Thymus (tissue), 11 donors: ENCODE data around the gene AKAP13. TPM values are rescaled to one million over a fixed set of nuclear protein-coding genes. Genes with fewer than 3 reads are reported as not detected.

Experiments
- DNase-seq, 9 donors: peaks; one replicate each; pipeline ENCODE4 v3.0.0-alpha.2; 2013; ENCODE audit warnings: low spot score in 9 of 9, low read depth in 6 of 9, missing footprints in 1 of 9
- H3K27ac ChIP-seq, 2 donors: one replicate each; pipeline ENCODE4 v1.5.1; 2013; ENCODE audit warnings: control low read depth in 1 of 2, low read depth in 1 of 2, low read length in 1 of 2, mild to moderate bottlenecking in 1 of 2, moderate library complexity in 1 of 2
- H3K27me3 ChIP-seq, 2 donors: one replicate each; pipeline ENCODE4 v1.5.1; 2013; ENCODE audit warnings: low read length in 1 of 2; ENCODE audit not compliant: control insufficient read depth in 2 of 2, insufficient read depth in 1 of 2
- H3K36me3 ChIP-seq, 2 donors: one replicate each; pipeline ENCODE4 v1.5.1; 2013; ENCODE audit warnings: low read length in 1 of 2, mild to moderate bottlenecking in 1 of 2, moderate library complexity in 1 of 2; ENCODE audit not compliant: control insufficient read depth in 2 of 2, insufficient read depth in 2 of 2
- H3K4me1 ChIP-seq, 2 donors: one replicate each; pipeline ENCODE4 v1.5.1; 2013; ENCODE audit warnings: low read length in 2 of 2; ENCODE audit not compliant: control insufficient read depth in 2 of 2, insufficient read depth in 2 of 2
- H3K4me3 ChIP-seq, 2 donors: one replicate each; pipeline ENCODE4 v1.5.1; 2013; ENCODE audit warnings: low read length in 2 of 2, control low read depth in 1 of 2, mild to moderate bottlenecking in 1 of 2
- H3K9me3 ChIP-seq, 2 donors: one replicate each; pipeline ENCODE4 v1.5.1; 2013; ENCODE audit warnings: low read length in 1 of 2, mild to moderate bottlenecking in 1 of 2; ENCODE audit not compliant: control insufficient read depth in 2 of 2, insufficient read depth in 1 of 2
- WGBS: extraction: QIAGEN DNeasy Blood & Tissue Kit; methylation state at CpG from one replicate; pipeline ENCODE4 v1.1.7; 2013; 5-methylcytosine and 5-hydroxymethylcytosine counted together
- polyA plus RNA-seq: library from polyadenylated mRNA; stranded (reverse); fragments of 200-250 nt; gene quantifications from one replicate; pipeline ENCODE4 v1.2.3, GENCODE V29; 2013
- total RNA-seq: library from RNA; stranded (reverse); fragments of 120-200 nt; gene quantifications from one replicate; pipeline ENCODE4 v1.2.4, GENCODE V29; 2013
- donor health status: healthy.

Gene AKAP13
- total and polyA plus RNA-seq, 2 donors = 49.8 to 63.8 TPM

DNA sequence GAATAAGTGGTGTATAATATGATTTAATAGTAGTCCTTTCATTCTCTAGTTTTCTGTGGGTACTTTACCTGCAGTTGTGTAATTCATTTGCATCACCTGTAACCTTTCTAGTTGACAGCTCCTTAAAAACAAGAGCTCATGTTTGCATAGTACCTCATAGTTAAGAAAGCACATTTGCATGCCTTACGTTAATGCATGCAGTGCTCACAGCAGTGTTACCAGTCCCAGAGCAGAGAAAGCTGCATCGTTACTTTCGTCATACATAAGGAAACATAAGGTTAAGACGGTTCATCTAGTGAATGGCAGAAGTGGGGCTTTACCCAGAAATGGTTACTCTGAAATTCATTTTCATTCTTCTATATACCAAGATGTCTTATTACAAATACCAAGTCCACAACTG, 111.3 kb downstream of the AKAP13 start:
- DNase-seq = no peak
- H3K36me3 ChIP-seq = peaks cover 0 to 5% of the 10 kb centered on the region in 2 donors
- no peaks in the 10 kb centered on the region for H3K4me1 ChIP-seq
- no peaks in the 10 kb centered on the region for H3K27me3 ChIP-seq
- no peak overlapping the region for H3K4me3 ChIP-seq
- WGBS = 96% methylated on average over 4 of the region's 4 CpGs
- no peak overlapping the region for H3K27ac ChIP-seq
- H3K9me3 ChIP-seq = no peaks in the 10 kb centered on the region

DNA sequence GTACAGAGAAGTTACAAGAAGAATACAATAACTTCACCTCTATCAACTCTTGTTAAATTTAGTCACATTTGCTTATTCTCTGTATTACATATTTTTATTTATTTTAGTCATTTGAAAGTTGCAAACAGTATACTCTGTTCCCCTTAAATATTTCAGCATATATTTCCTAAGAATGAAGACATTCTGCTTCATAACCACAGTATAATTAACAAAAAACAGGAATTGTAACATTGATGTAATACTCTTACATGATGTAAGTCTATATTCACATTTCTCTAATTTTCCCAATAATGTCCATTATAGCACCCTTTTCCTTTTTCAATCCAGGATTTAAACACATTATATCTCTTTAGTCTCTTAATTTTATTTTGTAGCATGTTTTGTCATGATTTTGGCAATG, 112.0 kb downstream of the AKAP13 start:
- no peaks in the 10 kb centered on the region for H3K4me1 ChIP-seq

DNA sequence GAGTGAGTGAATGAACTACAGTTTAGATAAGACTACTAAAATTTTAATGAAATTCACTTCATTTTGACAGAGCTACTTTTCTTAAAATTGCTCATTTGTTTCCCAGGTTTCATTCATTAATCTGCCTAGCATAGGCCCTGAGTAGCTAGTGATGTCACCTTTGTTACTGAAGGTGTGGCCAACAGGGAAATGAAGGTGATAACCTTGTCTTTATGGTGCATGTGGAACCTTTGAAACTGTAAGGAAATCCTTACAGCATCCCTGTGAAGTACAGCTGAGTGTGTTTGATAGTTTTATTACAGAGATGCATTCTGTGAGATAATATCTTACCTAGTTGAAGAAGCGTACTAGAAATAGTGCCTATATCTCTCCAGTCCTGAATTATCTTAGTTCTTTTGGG, 112.9 kb downstream of the AKAP13 start:
- no peak for DNase-seq
- no peaks in the 10 kb centered on the region for H3K36me3 ChIP-seq
- no peaks in the 10 kb centered on the region for H3K27me3 ChIP-seq
- no peaks in the 10 kb centered on the region for H3K9me3 ChIP-seq
- no peak overlapping the region for H3K27ac ChIP-seq
- no peak overlapping the region for H3K4me3 ChIP-seq
- no peaks in the 10 kb centered on the region for H3K4me1 ChIP-seq
- 75% methylated on average over 1 of the region's 1 CpG for WGBS

More for the DNA sequence above, 112.0 kb downstream of the AKAP13 start:
- no peak for DNase-seq
- Histone ChIP-seq H3K27me3 (no peaks in the 10 kb centered on the region), H3K36me3 (peaks cover 0 to 5% of the 10 kb centered on the region in 2 donors), H3K4me3 (no peak overlapping the region), H3K9me3 (no peaks in the 10 kb centered on the region), H3K27ac (no peak overlapping the region)

DNA sequence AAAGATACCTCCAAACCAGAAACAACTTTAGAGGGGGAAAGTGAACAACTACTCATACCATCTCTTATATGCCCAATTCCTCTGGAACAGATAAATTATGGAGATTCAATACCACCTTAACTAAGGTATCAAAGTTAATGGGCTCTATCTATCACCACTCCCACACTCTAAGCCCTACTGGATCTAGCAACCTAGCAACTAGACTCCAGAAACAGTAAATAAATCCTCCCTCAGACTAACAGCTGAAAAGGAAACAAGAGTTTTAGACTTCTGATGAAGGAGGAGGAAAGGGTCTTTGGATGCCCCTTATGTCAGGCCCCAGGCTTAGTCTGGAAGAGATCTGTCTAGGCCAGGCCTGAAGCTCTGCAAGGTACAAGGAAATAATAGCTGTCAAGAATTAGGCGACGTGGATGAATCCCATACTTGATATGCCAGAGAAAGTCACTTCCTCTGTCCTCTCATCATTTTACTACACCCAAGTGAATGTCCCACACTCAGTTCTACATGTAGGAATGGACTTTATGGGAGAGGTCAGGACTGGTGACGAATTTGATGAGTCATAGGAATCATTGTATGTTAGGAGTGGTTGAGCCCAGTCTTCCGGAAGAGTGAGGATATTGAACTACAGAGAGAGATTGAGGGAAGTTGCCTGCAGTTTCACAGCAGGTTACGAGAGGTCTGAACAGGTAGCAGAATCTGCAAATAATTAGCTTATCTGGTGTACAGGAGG, 113.8 kb downstream of the AKAP13 start:
- no peak for DNase-seq
- no peak overlapping the region for H3K4me3 ChIP-seq
- H3K27ac ChIP-seq = no peak overlapping the region
- no peaks in the 10 kb centered on the region for H3K9me3 ChIP-seq
- no peaks in the 10 kb centered on the region for H3K27me3 ChIP-seq
- H3K36me3 ChIP-seq = no peaks in the 10 kb centered on the region
- 97% methylated on average over 5 of the region's 5 CpGs for WGBS
- no peaks in the 10 kb centered on the region for H3K4me1 ChIP-seq

DNA sequence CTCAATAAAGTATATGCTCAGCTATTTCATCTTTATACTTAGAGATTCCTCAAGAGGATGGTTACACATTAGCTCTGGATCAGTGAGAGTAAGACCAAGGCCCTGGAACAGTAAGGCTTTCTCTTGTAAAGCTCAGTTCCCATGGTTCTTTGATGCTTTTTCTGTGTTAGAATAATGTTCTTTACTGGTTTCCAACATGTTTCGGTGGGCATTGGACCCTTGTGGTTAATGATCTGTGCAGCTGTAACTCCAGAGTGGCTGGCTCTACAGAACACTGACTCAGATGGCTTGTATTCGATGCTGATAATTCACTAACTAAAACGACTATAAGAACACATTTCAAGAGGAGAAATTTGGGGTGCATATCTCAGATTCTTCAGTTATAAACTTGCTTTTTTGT, 114.7 kb downstream of the AKAP13 start:
- H3K27ac ChIP-seq = no peak overlapping the region

DNA sequence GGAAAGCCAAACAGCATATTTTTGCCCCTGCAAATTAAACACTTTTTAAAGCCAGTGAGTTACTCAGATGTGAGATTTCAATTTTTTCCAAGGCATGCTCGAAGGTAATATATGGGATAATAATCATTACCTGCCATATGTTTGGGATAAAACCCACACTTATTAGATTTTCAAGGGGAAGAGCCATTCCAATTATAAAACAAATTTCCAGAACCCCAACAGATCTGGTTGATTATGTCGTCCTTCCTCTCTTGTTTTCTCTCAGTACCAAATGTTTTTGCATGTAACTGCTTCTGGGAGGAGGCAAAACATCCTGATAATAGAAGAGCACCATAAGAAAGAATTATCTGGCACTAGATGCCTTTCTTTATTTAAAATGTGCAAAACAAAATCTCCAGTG, 115.1 kb downstream of the AKAP13 start:
- H3K27me3 ChIP-seq = no peaks in the 10 kb centered on the region
- WGBS = 96% methylated on average over 2 of the region's 2 CpGs
- no peak for DNase-seq
- H3K27ac ChIP-seq = no peak overlapping the region
- no peaks in the 10 kb centered on the region for H3K4me1 ChIP-seq
- no peaks in the 10 kb centered on the region for H3K36me3 ChIP-seq
- no peaks in the 10 kb centered on the region for H3K9me3 ChIP-seq
- H3K4me3 ChIP-seq = no peak overlapping the region

More for the DNA sequence above, 114.7 kb downstream of the AKAP13 start:
- Histone ChIP-seq H3K36me3 (no peaks in the 10 kb centered on the region), H3K27me3 (no peaks in the 10 kb centered on the region), H3K4me1 (no peaks in the 10 kb centered on the region), H3K9me3 (no peaks in the 10 kb centered on the region), H3K4me3 (no peak overlapping the region)
- 93% methylated on average over 3 of the region's 3 CpGs for WGBS
- DNase-seq = no peak

DNA sequence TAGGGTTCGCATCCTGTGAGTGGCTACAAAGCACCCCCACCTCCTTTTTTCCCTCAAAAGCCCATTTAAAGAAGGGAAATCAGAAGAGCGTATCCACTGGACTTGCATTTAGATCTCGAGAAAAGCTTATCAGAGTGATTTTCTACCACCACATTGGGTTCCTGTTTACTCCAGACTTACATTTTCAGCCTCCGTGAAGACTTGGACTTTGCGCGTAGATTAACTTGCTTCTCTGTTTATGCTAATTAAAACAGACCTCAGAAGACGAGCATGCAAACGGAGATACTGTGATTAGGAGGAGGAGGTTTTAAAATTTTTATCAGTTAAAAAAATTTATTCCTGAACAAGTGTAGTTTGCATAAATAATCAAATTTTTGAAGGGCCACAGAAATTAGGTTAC, 115.7 kb downstream of the AKAP13 start:
- H3K36me3 ChIP-seq = no peaks in the 10 kb centered on the region
- no peaks in the 10 kb centered on the region for H3K9me3 ChIP-seq
- no peak overlapping the region for H3K27ac ChIP-seq
- 96% methylated on average over 8 of the region's 8 CpGs for WGBS
- H3K4me1 ChIP-seq = no peaks in the 10 kb centered on the region
- no peak for DNase-seq
- H3K4me3 ChIP-seq = no peak overlapping the region
- H3K27me3 ChIP-seq = no peaks in the 10 kb centered on the region

DNA sequence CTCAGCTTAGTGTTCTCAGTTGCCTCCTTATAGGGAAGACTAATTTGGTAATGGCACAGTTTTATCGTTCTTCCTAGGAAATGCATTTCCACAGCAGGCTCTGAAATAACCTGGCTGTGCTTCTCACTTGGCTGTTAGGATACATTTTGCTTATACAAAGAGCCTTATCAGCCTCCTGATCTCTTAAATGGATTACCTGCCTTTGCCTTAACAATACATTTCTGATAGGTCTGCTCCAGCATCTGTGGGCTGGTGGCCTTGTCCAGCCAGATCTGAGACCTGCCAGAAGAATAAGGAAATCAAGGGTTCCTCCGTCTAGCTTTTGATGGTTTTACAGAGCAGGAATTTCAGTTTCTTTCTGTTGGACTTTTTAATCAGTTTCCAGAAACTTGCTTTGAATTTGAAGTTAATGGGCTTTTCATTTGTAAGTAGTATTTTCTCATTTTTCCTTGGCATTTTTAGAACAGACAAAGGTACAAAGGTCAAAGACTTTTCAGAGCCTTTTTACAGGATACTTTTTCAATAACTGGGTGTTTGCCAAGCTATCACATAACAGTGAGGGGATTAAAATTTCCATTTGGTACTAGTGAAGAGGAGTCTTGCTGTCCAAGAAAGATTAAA, 116.3 kb downstream of the AKAP13 start:
- no peaks in the 10 kb centered on the region for H3K9me3 ChIP-seq
- WGBS = 95% methylated on average over 2 of the region's 2 CpGs
- H3K27me3 ChIP-seq = no peaks in the 10 kb centered on the region
- no peak overlapping the region for H3K4me3 ChIP-seq
- no peak for DNase-seq
- no peaks in the 10 kb centered on the region for H3K36me3 ChIP-seq
- H3K27ac ChIP-seq = no peak overlapping the region
- H3K4me1 ChIP-seq = no peaks in the 10 kb centered on the region

DNA sequence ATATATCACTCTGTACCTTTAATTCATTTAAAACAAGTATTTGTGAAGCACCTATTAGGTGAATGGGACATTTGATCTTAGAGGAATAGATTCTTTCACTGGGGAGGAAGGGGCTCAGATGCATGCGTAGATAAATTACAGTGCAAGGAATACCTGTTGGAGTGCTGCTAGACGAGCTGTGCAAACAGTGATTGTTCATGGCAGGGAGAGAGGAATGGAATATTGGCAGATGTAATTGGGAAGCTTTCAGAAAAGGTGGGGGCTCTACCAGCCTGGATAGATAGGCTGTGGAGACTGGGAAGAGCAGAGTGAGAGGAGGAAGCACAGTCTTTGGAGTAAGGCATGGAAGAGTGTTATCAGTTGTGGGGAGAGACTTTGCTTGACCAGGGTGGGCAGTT, 116.8 kb downstream of the AKAP13 start:
- 97% methylated on average over 2 of the region's 2 CpGs for WGBS
- no peaks in the 10 kb centered on the region for H3K9me3 ChIP-seq
- no peak overlapping the region for H3K4me3 ChIP-seq
- H3K4me1 ChIP-seq = no peaks in the 10 kb centered on the region
- no peaks in the 10 kb centered on the region for H3K36me3 ChIP-seq
- H3K27ac ChIP-seq = no peak overlapping the region
- DNase-seq = no peak
- no peaks in the 10 kb centered on the region for H3K27me3 ChIP-seq
